ENCODE measurements around the gene RAB26. TPM values are rescaled to one million over a fixed set of nuclear protein-coding genes. Genes with fewer than 3 reads are reported as not detected.

Gene RAB26
- polyA plus RNA-seq, 1 donor (not counting 4 experiments of a cell fraction or from before 2014, with no cell fraction given), result 0.58 TPM

- H3K9me3 ChIP-seq (ENCODE audit: control insufficient read depth, low read depth, low read length), result no peaks in the 10 kb centered on the region
- peaks cover 63% of the 10 kb centered on the region for H3K79me2 ChIP-seq (ENCODE audit: control insufficient read depth, insufficient read depth, low read length)
- H3K9ac ChIP-seq (ENCODE audit: control insufficient read depth, extremely low read depth, insufficient read depth, low read length), result peak overlapping the region; percentile 18
- H3K4me3 ChIP-seq (ENCODE audit: control insufficient read depth in 2 of 3, extremely low read depth in 1 of 3, insufficient read depth in 2 of 3, low read depth in 1 of 3, low read length in 3 of 3), result peak overlapping the region in 1 of 3 experiments; percentile 26
- FAIRE-seq, result no peak
- no peaks in the 10 kb centered on the region for H3K27me3 ChIP-seq (ENCODE audit: control insufficient read depth, extremely low read depth, insufficient read depth, low read length)
- peaks cover 6% of the 10 kb centered on the region for H3K9me1 ChIP-seq (ENCODE audit: control insufficient read depth, extremely low read depth, insufficient read depth, low read length)
- dilution Hi-C loops (cut with MboI; ENCODE audit: extremely low pct_ligation_motif_present, low sequenced_read_pairs), result no loop called here
- H3K4me2 ChIP-seq (ENCODE audit: control insufficient read depth, extremely low read depth, insufficient read depth, low read depth, low read length), result peak overlapping the region; percentile 38
- peaks cover 38% of the 10 kb centered on the region for H4K20me1 ChIP-seq (ENCODE audit: control insufficient read depth, extremely low read depth, insufficient read depth, low read length)
- peaks cover 9 to 15% of the 10 kb centered on the region in 2 experiments for H3K36me3 ChIP-seq (ENCODE audit: control insufficient read depth in 2 of 2, extremely low read depth in 1 of 2, insufficient read depth in 2 of 2, low read length in 2 of 2)
- no peak for DNase-seq (ENCODE audit: low read depth, low spot score)
- H3K27ac ChIP-seq (ENCODE audit: control insufficient read depth, insufficient read depth, low read length), result peak overlapping the region; percentile 36
- no peak overlapping the region for H2AFZ ChIP-seq (ENCODE audit: control insufficient read depth, low read length)
- no peak for TF ChIP-seq EZH2 (IDR thresholded peaks at IDR 0.05; ENCODE audit: low read length)
- TF ChIP-seq, protein P1, sequence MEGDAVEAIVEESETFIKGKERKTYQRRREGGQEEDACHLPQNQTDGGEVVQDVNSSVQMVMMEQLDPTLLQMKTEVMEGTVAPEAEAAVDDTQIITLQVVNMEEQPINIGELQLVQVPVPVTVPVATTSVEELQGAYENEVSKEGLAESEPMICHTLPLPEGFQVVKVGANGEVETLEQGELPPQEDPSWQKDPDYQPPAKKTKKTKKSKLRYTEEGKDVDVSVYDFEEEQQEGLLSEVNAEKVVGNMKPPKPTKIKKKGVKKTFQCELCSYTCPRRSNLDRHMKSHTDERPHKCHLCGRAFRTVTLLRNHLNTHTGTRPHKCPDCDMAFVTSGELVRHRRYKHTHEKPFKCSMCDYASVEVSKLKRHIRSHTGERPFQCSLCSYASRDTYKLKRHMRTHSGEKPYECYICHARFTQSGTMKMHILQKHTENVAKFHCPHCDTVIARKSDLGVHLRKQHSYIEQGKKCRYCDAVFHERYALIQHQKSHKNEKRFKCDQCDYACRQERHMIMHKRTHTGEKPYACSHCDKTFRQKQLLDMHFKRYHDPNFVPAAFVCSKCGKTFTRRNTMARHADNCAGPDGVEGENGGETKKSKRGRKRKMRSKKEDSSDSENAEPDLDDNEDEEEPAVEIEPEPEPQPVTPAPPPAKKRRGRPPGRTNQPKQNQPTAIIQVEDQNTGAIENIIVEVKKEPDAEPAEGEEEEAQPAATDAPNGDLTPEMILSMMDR (optimal IDR thresholded peaks at IDR 0.05 in 1 of 3, IDR thresholded peaks at IDR 0.05 in 1 of 3, conservative IDR thresholded peaks at IDR 0.05 in 1 of 3; ENCODE audit: extremely low read depth in 1 of 3, insufficient read depth in 2 of 3, low read length in 3 of 3), result no peak
- peaks cover 62% of the 10 kb centered on the region for H3K4me1 ChIP-seq (ENCODE audit: control insufficient read depth, extremely low read depth, insufficient read depth, low read length)
These were observed 13.5 kb downstream of the RAB26 start for GRCh38 chr16:2161911-2162310.

DNA sequence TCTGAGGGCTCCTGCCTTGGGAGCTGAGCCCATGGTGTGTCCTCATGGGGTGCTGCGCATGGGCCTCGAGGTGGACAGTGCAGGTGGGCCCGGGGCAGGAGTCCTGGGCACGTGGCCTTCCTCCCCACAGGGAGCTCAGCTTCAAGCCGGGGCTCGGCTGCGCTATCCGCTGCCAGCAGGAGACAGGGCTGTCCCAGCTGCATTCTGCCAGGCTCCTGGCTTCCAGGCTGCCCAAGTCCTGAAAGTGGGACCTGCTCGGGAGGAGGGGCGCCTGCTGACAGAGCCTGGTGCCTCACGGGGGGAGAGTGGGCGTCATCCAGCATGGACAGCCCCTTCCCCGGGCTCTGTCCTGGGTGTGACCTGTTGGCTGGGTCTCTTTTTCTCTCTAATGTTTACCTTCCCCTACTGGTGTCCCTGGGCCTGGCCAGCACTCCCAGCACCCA lies 14.3 kb downstream of the RAB26 start:
- no peak overlapping the region for H2AFZ ChIP-seq (ENCODE audit: control insufficient read depth, low read length)
- no peak for FAIRE-seq

More for the DNA sequence above, 14.3 kb downstream of the RAB26 start:
- Histone ChIP-seq H3K9me3 (ENCODE audit: control insufficient read depth, low read depth, low read length) (no peaks in the 10 kb centered on the region), H3K79me2 (ENCODE audit: control insufficient read depth, insufficient read depth, low read length) (peaks cover 55% of the 10 kb centered on the region), H3K36me3 (ENCODE audit: control insufficient read depth in 2 of 2, extremely low read depth in 1 of 2, insufficient read depth in 2 of 2, low read length in 2 of 2) (peaks cover 9 to 20% of the 10 kb centered on the region in 2 experiments), H3K9me1 (ENCODE audit: control insufficient read depth, extremely low read depth, insufficient read depth, low read length) (peaks cover 6% of the 10 kb centered on the region), H3K4me2 (ENCODE audit: control insufficient read depth, extremely low read depth, insufficient read depth, low read depth, low read length) (peak overlapping the region; percentile 67), H3K9ac (ENCODE audit: control insufficient read depth, extremely low read depth, insufficient read depth, low read length) (peak overlapping the region; percentile 59), H3K27ac (ENCODE audit: control insufficient read depth, insufficient read depth, low read length) (peak overlapping the region; percentile 61), H3K4me1 (ENCODE audit: control insufficient read depth, extremely low read depth, insufficient read depth, low read length) (peaks cover 57% of the 10 kb centered on the region), H4K20me1 (ENCODE audit: control insufficient read depth, extremely low read depth, insufficient read depth, low read length) (peaks cover 34% of the 10 kb centered on the region), H3K4me3 (ENCODE audit: control insufficient read depth in 2 of 3, extremely low read depth in 1 of 3, insufficient read depth in 2 of 3, low read depth in 1 of 3, low read length in 3 of 3) (no peak overlapping the region), H3K27me3 (ENCODE audit: control insufficient read depth, extremely low read depth, insufficient read depth, low read length) (no peaks in the 10 kb centered on the region)
- no peak for TF ChIP-seq EZH2 (IDR thresholded peaks at IDR 0.05; ENCODE audit: low read length)
- TF ChIP-seq, protein P1 (optimal IDR thresholded peaks at IDR 0.05 in 1 of 3, IDR thresholded peaks at IDR 0.05 in 1 of 3, conservative IDR thresholded peaks at IDR 0.05 in 1 of 3; ENCODE audit: extremely low read depth in 1 of 3, insufficient read depth in 2 of 3, low read length in 3 of 3), result peak in 1 of 3 experiments; percentile 6
- DNase-seq (ENCODE audit: low read depth, low spot score), result no peak
- dilution Hi-C loops (cut with MboI; ENCODE audit: extremely low pct_ligation_motif_present, low sequenced_read_pairs), result no loop called here
